KMS-11 (cell line): Measurements from ENCODE around the gene MTIF3.

Experiments used
- H2AFZ ChIP-seq: fragments of 200-600 bp; sonication (generic); 2 replicates; pipeline ENCODE4 v1.6.1; 2016; ENCODE audit warnings: antibody characterized with exemption, mixed run types, low read depth
- H3K27ac ChIP-seq: fragments of 200-600 bp; sonication (generic); 2 replicates; pipeline ENCODE4 v1.6.1; 2016; ENCODE audit warnings: mild to moderate bottlenecking, mixed run types
- H3K27me3 ChIP-seq: fragments of 200-600 bp; sonication (generic); 2 replicates; pipeline ENCODE4 v1.6.1; 2017; ENCODE audit warnings: mild to moderate bottlenecking, low read depth, mixed run types, moderate library complexity; ENCODE audit not compliant: insufficient read depth
- H3K36me3 ChIP-seq: fragments of 200-600 bp; sonication (generic); 2 replicates; pipeline ENCODE4 v1.6.1; 2017; ENCODE audit warnings: mild to moderate bottlenecking, mixed run types; ENCODE audit not compliant: insufficient read depth
- H3K4me1 ChIP-seq: fragments of 200-600 bp; sonication (generic); 2 replicates; pipeline ENCODE4 v1.6.1; 2016; ENCODE audit warnings: mild to moderate bottlenecking, low read depth, mixed run types; ENCODE audit not compliant: poor library complexity, severe bottlenecking
- H3K4me2 ChIP-seq: fragments of 200-600 bp; sonication (generic); 2 replicates; pipeline ENCODE4 v1.7.0; 2016; ENCODE audit warnings: mild to moderate bottlenecking, mixed run types
- H3K4me3 ChIP-seq: fragments of 200-600 bp; sonication (generic); IDR thresholded peaks from 2 replicates; pipeline ENCODE4 v1.6.1; 2017; ENCODE audit warnings: low read depth, low read length, mixed read lengths; ENCODE audit not compliant: insufficient read depth
- H3K79me2 ChIP-seq: fragments of 200-600 bp; sonication (generic); 2 replicates; pipeline ENCODE4 v1.6.1; 2016; ENCODE audit warnings: low read depth, mixed run types; ENCODE audit not compliant: insufficient read depth
- H3K9ac ChIP-seq: fragments of 200-600 bp; sonication (generic); 2 replicates; pipeline ENCODE4 v1.6.1; 2016; ENCODE audit warnings: mild to moderate bottlenecking, mixed run types
- H4K20me1 ChIP-seq: fragments of 200-600 bp; sonication (generic); 2 replicates; pipeline ENCODE4 v1.6.1; 2016; ENCODE audit warnings: mild to moderate bottlenecking, mixed run types; ENCODE audit not compliant: insufficient read depth
- TF ChIP-seq, protein P1 (sequence below): fragments of 200-600 bp; sonication (generic); conservative IDR thresholded peaks from 2 replicates; pipeline ENCODE4 v1.6.1; 2017; ENCODE audit warnings: low read depth, mild to moderate bottlenecking, antibody characterized with exemption, low read length, moderate library complexity, mixed read lengths

Gene MTIF3

DNA sequence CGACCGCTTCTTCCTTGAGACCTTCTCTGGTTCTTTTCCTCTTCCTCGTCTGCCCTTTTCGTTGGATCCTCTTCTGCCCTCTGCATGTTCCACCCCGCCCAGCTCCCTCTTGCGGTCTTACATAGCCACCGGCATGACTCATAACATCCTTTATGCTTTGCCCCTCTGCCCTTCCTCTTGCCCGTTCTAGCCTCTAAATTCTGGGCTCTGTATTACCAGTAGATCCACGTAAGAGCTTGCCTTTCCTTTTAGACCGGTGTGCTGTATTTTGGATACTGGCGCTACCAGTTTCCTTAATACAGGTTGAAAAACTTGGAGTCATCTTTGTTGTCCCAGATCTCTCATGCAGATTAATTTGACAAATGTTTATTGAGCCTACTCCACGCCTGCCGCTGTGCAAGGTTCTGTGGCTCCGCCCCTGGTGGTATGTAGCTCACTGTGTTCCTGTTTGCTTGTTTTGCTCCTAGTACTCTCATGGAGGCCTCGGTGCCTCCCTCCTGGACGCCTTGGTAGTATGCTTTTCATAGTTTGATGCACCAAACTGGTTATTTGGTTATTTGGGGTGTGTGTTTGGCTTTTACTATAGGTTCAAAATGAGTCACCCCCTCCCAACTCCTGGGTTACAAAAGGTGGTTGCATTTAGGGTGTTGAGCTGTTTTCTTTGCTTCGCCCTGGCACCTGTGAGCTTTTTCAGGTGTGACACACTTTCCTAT lies 24.3 kb downstream of the MTIF3 start:
- Histone ChIP-seq H3K79me2 (peaks cover 35% of the 10 kb centered on the region), H4K20me1 (no peaks in the 10 kb centered on the region), H3K9ac (peak overlapping the region; percentile 97; the same call in 1 of the 2 replicates), H3K36me3 (no peaks in the 10 kb centered on the region; the same call in 1 of the 2 replicates), H3K4me3 (peak overlapping the region; percentile 46), H2AFZ (no peak overlapping the region), H3K27me3 (no peaks in the 10 kb centered on the region), H3K27ac (peak overlapping the region; percentile 86), H3K4me1 (peaks cover 8% of the 10 kb centered on the region), H3K4me2 (peak overlapping the region; percentile 86)
- TF ChIP-seq, protein P1, sequence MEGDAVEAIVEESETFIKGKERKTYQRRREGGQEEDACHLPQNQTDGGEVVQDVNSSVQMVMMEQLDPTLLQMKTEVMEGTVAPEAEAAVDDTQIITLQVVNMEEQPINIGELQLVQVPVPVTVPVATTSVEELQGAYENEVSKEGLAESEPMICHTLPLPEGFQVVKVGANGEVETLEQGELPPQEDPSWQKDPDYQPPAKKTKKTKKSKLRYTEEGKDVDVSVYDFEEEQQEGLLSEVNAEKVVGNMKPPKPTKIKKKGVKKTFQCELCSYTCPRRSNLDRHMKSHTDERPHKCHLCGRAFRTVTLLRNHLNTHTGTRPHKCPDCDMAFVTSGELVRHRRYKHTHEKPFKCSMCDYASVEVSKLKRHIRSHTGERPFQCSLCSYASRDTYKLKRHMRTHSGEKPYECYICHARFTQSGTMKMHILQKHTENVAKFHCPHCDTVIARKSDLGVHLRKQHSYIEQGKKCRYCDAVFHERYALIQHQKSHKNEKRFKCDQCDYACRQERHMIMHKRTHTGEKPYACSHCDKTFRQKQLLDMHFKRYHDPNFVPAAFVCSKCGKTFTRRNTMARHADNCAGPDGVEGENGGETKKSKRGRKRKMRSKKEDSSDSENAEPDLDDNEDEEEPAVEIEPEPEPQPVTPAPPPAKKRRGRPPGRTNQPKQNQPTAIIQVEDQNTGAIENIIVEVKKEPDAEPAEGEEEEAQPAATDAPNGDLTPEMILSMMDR: peak; percentile 48

DNA sequence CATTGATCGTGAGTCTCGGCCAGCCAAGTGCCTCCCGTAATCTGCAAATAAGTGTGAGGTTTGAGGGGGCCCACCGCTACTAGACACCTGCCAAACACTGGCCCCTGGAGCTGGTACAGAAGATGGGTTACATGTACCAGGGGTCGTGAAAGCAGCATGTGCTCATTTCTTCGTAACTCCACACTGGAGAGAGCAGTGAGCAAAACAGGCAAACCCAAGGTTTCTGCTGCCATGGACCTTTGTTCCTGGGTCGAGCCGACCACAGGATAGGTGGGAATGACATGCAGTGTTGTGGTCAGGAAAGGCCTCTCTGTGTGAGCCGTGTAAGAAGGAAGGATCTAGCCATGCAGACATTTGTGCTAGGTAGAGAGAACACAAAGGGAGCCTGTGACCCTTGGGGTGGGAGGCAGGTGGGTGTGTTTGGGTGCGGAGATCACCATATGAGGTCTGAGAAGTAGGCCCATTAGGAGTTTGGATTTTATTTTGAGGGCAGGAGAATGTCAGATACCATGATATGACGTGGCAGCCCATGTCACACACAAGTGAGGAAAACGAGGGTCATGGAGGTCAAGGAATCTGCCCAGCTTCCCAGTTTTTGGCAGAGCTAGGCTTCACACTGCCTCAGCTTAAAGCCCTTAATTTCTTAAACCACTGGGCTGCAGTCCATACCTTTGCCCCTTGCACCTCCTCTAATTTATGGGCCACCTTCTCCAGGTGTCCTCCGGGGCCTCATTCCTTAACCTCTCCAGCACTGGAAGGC lies 25.0 kb downstream of the MTIF3 start:
- TF ChIP-seq, protein P1: no peak
- Histone ChIP-seq H3K4me3 (peak overlapping the region; percentile 46), H3K4me1 (peaks cover 8% of the 10 kb centered on the region), H4K20me1 (no peaks in the 10 kb centered on the region), H3K79me2 (peaks cover 35% of the 10 kb centered on the region), H3K27me3 (no peaks in the 10 kb centered on the region), H3K36me3 (no peaks in the 10 kb centered on the region; the same call in 1 of the 2 replicates), H2AFZ (peak overlapping the region; percentile 38; the same call in 1 of the 2 replicates), H3K27ac (peak overlapping the region; percentile 86), H3K9ac (peak overlapping the region; percentile 97), H3K4me2 (peak overlapping the region; percentile 86)

DNA sequence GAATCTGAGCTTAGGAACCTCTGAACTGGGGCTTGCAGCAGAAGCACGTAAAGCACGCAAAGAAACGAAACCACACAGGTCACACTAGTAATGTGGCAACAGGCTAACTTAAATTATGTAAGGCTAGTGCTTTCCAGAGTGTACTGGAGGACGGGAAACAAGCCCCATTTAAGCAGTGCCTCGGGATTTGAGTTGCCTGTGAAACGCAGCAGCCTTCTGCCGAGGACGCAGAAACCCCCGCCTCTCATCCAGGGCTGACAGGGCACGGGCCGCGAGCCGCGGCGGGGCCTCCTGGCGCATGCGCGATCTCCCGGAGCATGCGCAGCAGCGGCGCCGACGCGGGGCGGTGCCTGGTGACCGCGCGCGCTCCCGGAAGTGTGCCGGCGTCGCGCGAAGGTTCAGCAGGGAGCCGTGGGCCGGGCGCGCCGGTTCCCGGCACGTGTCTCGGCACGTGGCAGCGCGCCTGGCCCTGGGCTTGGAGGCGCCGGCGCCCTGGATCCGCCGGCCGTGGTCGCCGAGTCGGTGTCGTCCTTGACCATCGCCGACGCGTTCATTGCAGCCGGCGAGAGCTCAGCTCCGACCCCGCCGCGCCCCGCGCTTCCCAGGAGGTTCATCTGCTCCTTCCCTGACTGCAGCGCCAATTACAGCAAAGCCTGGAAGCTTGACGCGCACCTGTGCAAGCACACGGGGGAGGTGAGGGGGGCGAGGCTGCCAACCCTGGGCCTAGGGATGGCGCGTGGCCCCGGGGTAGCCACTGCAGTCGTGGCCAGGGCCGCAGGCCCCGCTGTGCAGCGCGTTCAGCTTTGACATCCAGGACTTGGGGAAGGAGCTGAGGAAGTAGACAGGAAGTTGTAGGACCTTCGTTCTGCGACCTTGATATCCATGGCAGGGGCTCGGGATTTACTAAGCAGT lies 25.9 kb downstream of the MTIF3 start, which contains the start of gene GTF3A:
Gene GTF3A, plus strand, starts transcription at position 374 of the 912 bp plus-strand sequence.
- TF ChIP-seq, protein P1: no peak
- Histone ChIP-seq H3K4me1 (peaks cover 8% of the 10 kb centered on the region), H3K27ac (peak within 1 kb of the TSS; percentile 86), H3K79me2 (peaks cover 35% of the 10 kb centered on the region), H2AFZ (peak within 1 kb of the TSS; percentile 75), H3K9ac (peak within 1 kb of the TSS; percentile 97), H4K20me1 (no peaks in the 10 kb centered on the region), H3K4me2 (peak within 1 kb of the TSS; percentile 86), H3K27me3 (no peaks in the 10 kb centered on the region), H3K4me3 (no peak within 1 kb of the TSS), H3K36me3 (no peaks in the 10 kb centered on the region)

DNA sequence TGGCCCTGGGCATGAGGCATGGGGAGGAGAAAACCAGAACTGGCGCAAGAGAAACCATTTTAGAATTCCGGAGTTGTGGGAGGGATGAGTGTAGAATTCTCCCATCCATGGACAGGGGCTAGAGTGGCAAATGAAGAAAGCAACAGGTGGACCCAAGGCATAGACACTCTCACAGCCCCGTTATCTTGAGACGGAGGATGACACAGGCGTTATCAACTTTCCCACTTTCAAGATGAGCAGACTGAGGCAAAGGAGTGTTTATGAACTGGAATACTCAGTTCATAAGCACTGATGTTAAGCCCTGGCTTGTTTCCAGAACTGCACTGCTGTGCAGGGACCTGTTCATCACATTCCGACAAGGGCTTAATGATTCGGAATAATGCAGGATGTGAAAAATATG lies 27.0 kb downstream of the MTIF3 start:
- H2AFZ ChIP-seq: no peak overlapping the region; the same call in 1 of the 2 replicates

More for the DNA sequence above, 27.0 kb downstream of the MTIF3 start:
- H3K27me3 ChIP-seq: no peaks in the 10 kb centered on the region
- H3K27ac ChIP-seq: no peak overlapping the region
- peaks cover 8% of the 10 kb centered on the region for H3K4me1 ChIP-seq
- H3K9ac ChIP-seq: no peak overlapping the region
- peaks cover 35% of the 10 kb centered on the region for H3K79me2 ChIP-seq
- TF ChIP-seq, protein P1: no peak
- no peak overlapping the region for H3K4me3 ChIP-seq
- H3K4me2 ChIP-seq: no peak overlapping the region; the same call in 1 of the 2 replicates
- no peaks in the 10 kb centered on the region for H3K36me3 ChIP-seq
- no peaks in the 10 kb centered on the region for H4K20me1 ChIP-seq
